GM12875 (cell line): ENCODE data around the gene TYMS.

Source experiments
- H3K4me3 ChIP-seq: one replicate; pipeline ENCODE4 v1.5.1; 2011; ENCODE audit warnings: low read depth, low read length, control low read depth
- TF ChIP-seq, protein P1 (sequence below): IDR thresholded peaks from 2 replicates; pipeline ENCODE4 v1.5.1; 2011; ENCODE audit warnings: low read depth, mild to moderate bottlenecking, control low read depth, inconsistent platforms, low read length, moderate library complexity, borderline replicate concordance; ENCODE audit not compliant: insufficient read depth

TYMS gene

GRCh38 chr18:616380-616995 is 41.0 kb upstream of the TYMS start:
- TF ChIP-seq, protein P1, sequence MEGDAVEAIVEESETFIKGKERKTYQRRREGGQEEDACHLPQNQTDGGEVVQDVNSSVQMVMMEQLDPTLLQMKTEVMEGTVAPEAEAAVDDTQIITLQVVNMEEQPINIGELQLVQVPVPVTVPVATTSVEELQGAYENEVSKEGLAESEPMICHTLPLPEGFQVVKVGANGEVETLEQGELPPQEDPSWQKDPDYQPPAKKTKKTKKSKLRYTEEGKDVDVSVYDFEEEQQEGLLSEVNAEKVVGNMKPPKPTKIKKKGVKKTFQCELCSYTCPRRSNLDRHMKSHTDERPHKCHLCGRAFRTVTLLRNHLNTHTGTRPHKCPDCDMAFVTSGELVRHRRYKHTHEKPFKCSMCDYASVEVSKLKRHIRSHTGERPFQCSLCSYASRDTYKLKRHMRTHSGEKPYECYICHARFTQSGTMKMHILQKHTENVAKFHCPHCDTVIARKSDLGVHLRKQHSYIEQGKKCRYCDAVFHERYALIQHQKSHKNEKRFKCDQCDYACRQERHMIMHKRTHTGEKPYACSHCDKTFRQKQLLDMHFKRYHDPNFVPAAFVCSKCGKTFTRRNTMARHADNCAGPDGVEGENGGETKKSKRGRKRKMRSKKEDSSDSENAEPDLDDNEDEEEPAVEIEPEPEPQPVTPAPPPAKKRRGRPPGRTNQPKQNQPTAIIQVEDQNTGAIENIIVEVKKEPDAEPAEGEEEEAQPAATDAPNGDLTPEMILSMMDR = peak; percentile 36; the same call in 1 of the 2 replicates
- no peak overlapping the region for H3K4me3 ChIP-seq

DNA sequence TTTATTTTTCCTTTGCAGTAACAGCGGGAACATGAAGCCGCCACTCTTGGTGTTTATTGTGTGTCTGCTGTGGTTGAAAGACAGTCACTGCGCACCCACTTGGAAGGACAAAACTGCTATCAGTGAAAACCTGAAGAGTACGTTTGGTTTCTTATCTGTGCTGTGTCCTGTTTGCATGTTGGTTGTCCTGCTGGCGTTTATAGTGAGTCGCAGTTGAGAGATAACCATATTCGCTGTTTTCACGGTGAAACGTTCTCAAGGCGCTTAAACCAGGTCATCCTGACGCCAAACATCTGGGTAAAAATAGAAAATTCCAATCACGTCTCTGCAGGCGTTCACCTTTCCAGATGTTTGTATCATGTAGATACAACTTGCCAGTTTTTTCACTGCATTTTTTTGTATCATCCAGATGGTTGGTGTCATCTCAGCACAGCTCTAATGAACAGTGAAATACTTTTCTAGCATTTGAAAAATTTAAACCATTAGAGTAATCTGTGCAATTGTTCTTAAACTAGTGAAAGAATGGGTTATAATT is 39.4 kb upstream of the TYMS start:
- H3K4me3 ChIP-seq = no peak overlapping the region
- TF ChIP-seq, protein P1 = no peak

- TF ChIP-seq, protein P1 = no peak
- no peak overlapping the region for H3K4me3 ChIP-seq
These were observed 38.8 kb upstream of the TYMS start for GRCh38 chr18:618618-619017.

DNA sequence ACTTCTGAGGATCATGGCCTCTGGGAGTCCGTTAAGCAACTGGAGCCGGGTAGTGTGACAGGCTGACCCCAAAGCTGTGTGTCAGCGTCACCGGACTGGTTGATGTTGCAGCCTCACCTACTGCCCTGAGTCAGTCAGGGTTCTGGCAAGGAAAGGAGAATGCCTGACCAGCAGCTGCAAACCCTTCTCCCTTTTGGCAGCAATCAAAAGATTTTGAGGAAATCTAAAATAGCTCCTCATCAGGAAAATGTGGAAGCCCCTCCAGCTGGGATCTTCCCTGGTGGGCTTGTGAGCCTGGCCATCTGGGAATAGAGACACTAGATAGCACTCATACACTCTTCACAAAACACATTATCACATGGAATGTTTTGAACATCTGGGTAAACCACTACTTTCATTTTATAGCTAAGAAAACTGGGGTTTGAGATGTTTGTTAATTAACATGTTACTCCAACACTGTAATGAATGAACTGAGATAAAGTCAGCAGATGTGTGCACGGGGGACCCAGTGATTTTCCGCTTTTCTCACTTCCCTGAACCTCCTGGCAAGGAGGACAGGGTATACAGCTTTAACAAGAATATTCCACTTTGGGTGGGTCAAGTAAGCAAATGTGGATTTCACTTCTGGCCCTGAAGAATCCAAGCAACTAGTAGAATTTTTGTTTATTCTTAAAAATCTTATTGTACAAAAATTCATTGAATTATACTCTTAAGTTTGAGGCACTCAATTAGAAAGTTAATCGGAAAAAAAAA is 36.0 kb upstream of the TYMS start:
- no peak overlapping the region for H3K4me3 ChIP-seq

DNA sequence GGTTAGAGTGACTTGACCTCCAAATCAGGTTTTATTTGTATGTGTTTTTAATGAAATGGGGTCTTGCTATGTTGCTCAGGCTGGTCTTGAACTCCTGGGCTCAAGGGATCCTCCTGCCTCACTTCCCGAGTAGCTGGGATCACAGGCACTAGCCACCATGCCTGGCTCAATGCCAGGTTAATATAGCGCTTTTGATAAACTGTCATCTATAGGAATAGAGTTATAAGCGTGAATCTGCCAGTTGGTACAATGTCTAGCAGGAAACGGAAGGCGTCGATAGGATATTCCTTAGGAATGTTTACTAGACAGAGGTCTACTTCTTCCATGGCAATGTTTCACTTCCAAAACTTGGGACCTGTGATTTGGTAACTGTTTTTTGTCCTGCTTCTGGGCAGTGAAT is 35.2 kb upstream of the TYMS start:
- H3K4me3 ChIP-seq = no peak overlapping the region
- TF ChIP-seq, protein P1 = no peak

More for the DNA sequence above, 36.0 kb upstream of the TYMS start:
- TF ChIP-seq, protein P1 = no peak

DNA sequence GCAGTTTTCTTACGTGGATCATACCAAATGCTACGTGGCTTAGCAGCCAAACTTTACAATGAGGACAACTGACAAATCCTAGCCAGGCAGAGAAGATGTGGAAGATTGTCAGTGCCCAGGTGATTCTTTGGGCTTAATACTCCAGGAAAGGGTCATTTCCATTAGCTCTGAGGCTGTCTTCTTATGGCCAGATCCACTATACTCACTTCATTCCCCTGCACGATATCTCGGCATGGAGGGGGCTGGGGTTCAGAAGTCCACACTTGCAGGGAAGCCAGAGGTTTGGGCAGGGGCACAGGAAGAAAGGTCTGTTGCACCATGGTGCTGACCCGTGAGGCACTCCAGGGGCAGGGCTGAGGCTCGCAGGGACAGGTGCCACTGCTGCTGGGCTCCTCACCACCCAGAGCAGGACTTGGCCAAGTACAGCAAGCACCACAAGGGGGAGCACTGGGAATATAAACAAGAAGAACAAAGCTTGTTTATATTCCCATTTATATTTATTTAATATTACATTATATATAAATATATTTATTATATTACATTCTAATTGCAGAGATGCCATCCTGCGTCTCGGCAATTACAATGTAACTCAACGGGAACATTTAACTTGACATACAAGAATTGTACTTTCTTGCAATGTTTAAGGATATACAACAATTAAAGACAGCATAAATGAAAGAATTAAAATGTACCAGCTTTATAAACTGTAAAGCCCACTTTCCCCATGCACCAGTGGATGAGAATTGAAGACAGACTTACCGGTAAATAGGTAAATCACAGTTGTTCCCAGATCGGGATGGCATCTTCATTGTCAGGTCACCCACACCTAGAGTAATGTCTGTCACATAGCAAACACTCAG is 33.5 kb upstream of the TYMS start:
- H3K4me3 ChIP-seq = no peak overlapping the region
- TF ChIP-seq, protein P1 = peak; percentile 54; the same call in 1 of the 2 replicates
